OCI-M1 (cell line): ENCODE measurements around the gene MARCKSL1.
"Not testable (repeated sequence)": the region's sequence is repeated elsewhere in the genome, so short reads cannot be mapped to it uniquely, and the experiment has no call there.

Experiments used
- DNase-seq: peaks from one replicate; lab custom pipeline; 2025; lab: John Stamatoyannopoulos, UW

Gene MARCKSL1

GRCh38 chr1:32289256-32289655, 46.8 kb downstream of the MARCKSL1 start:
- DNase-seq: no peak

- DNase-seq: no peak
These were observed 49.3 kb downstream of the MARCKSL1 start for GRCh38 chr1:32286763-32287162.

- no peak for DNase-seq
These were observed 50.4 kb downstream of the MARCKSL1 start for GRCh38 chr1:32285658-32286057.

GRCh38 chr1:32284777-32285176, 51.3 kb downstream of the MARCKSL1 start:
- not testable (repeated sequence) for DNase-seq
